GM20431 (cell line): Measurements from ENCODE around the gene IGSF9.

Source experiments
- in situ Hi-C: fragments of 300-500 bp; cut with MseI, MboI; formaldehyde crosslinking; loops from one replicate; pipeline ENCODE4 v1.15.0; 2020; ENCODE audit warnings: low sequenced_read_pairs; ENCODE audit not compliant: unreplicated experiment

The IGSF9 gene

GRCh38 chr1:159973350-159973940, 28.0 kb upstream of the IGSF9 start:
- in situ Hi-C loops = no loop called here

- in situ Hi-C loops = no loop called here
Measured at GRCh38 chr1:159972443-159973205, 27.2 kb upstream of the IGSF9 start.

- in situ Hi-C loops = no loop called here
Measured at GRCh38 chr1:159970932-159971342, 25.5 kb upstream of the IGSF9 start.

- in situ Hi-C loops = no loop called here
Measured at GRCh38 chr1:159968901-159969300, 23.5 kb upstream of the IGSF9 start.

- in situ Hi-C loops = no loop called here
Measured at GRCh38 chr1:159965263-159965662, 19.9 kb upstream of the IGSF9 start.

- in situ Hi-C loops = no loop called here
Measured at GRCh38 chr1:159964144-159964543, 18.7 kb upstream of the IGSF9 start.

GRCh38 chr1:159962176-159962575, 16.8 kb upstream of the IGSF9 start:
- in situ Hi-C loops = no loop called here

- in situ Hi-C loops = no loop called here
Measured at GRCh38 chr1:159961636-159962035, 16.2 kb upstream of the IGSF9 start.

- in situ Hi-C loops = no loop called here
Measured at GRCh38 chr1:159960721-159961381, 15.4 kb upstream of the IGSF9 start.

GRCh38 chr1:159959451-159959850, 14.0 kb upstream of the IGSF9 start:
- in situ Hi-C loops = no loop called here

- in situ Hi-C loops = no loop called here
Measured at GRCh38 chr1:159958719-159959380, 13.4 kb upstream of the IGSF9 start.

- in situ Hi-C loops = no loop called here
Measured at GRCh38 chr1:159957824-159958268, 12.4 kb upstream of the IGSF9 start.

GRCh38 chr1:159955456-159955855, 10.0 kb upstream of the IGSF9 start:
- in situ Hi-C loops = no loop called here

GRCh38 chr1:159953536-159954515, 8.4 kb upstream of the IGSF9 start, which contains the start of gene SLAMF9:
SLAMF9 (minus strand) TSS chr1:159954237; CDS start chr1:159954137, 100 bp downstream.
- in situ Hi-C loops = no loop called here

- in situ Hi-C loops = no loop called here
Measured at GRCh38 chr1:159952932-159953331, 7.5 kb upstream of the IGSF9 start.

GRCh38 chr1:159951551-159951950, 6.1 kb upstream of the IGSF9 start:
- in situ Hi-C loops = no loop called here

GRCh38 chr1:159951016-159951415, 5.6 kb upstream of the IGSF9 start:
- in situ Hi-C loops = no loop called here

- in situ Hi-C loops = no loop called here
Measured at GRCh38 chr1:159949981-159950381, 4.6 kb upstream of the IGSF9 start.

- in situ Hi-C loops = no loop called here
Measured at GRCh38 chr1:159949123-159949522, 3.7 kb upstream of the IGSF9 start.
